ENCODE data around the gene DIP2B. TPM values are rescaled to one million over a fixed set of nuclear protein-coding genes. Genes with fewer than 3 reads are reported as not detected.

The DIP2B gene
- total RNA-seq, 2 experiments from 2014 or later: 17.0 to 24.1 TPM

DNA sequence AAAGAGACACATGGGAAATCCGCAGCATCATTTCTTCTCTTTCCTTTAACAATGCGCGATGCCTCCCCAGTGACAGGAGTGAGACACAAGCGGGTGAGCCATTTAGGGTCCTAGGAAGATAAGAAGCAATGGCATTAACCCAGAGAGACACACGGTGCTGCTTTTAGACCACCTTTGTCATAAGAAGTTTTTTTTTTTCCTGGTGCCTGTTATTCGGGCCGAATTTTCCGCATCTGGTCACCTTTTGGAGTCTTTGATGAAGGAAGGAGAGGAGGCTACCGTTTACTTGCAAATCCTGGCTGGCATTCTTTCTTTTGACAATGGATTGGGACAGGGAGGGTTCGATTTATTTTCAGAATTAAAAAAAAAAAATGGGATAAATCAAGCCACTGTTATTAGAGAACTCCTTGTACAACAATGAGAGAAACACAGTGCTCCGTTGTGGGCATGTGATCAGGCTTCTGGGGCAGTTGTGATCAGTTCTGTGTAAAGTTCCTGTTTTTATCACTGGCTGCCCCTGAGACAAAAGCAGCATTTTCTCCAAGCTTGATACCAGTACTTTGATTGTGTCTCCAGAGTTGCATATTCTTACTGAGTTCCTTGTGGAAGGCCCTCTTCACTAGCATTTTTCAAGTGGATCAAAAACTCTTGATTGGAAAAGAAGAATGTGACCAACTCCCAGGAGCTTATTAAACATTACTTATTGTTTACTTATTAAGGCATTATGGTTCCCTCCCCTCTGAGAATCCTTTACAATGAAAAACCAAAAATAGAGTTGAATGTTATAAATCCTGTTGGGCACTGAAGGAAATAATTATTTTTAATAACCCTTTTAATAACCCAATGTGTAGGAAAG is 1.1 kb downstream of the DIP2B start:
- no peaks in the 10 kb centered on the region for H3K36me3 ChIP-seq (ENCODE audit: insufficient read depth, low read length)
- POLR2A ChIA-PET: interaction anchor here (0.6 to 2.1 kb wide), 8 partner anchors 9 to 134 kb away, joined by 3 to 14 read pairs (median 3); no protein-coding TSS in a partner anchor
- TF ChIP-seq EZH2phosphoT487 (IDR thresholded peaks at IDR 0.05; ENCODE audit: borderline replicate concordance, low read depth, low read length): no peak
- TF ChIP-seq, protein P1, sequence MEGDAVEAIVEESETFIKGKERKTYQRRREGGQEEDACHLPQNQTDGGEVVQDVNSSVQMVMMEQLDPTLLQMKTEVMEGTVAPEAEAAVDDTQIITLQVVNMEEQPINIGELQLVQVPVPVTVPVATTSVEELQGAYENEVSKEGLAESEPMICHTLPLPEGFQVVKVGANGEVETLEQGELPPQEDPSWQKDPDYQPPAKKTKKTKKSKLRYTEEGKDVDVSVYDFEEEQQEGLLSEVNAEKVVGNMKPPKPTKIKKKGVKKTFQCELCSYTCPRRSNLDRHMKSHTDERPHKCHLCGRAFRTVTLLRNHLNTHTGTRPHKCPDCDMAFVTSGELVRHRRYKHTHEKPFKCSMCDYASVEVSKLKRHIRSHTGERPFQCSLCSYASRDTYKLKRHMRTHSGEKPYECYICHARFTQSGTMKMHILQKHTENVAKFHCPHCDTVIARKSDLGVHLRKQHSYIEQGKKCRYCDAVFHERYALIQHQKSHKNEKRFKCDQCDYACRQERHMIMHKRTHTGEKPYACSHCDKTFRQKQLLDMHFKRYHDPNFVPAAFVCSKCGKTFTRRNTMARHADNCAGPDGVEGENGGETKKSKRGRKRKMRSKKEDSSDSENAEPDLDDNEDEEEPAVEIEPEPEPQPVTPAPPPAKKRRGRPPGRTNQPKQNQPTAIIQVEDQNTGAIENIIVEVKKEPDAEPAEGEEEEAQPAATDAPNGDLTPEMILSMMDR (conservative IDR thresholded peaks at IDR 0.05; ENCODE audit: low read length): no peak
- H3K4me3 ChIP-seq (ENCODE audit: low read depth, low read length, poor library complexity, severe bottlenecking): peak overlapping the region; percentile 91
- H4K20me1 ChIP-seq (ENCODE audit: insufficient read depth, low read length): peaks cover 14% of the 10 kb centered on the region
- DNase-seq (ENCODE audit: low spot score): peak; percentile 60
- TSS peak; percentile 63 for BruUV-seq (replicated peaks)
- peaks cover 34% of the 10 kb centered on the region; the same call in 1 of the 2 replicates for H3K79me2 ChIP-seq (ENCODE audit: insufficient read depth, low read depth, low read length)
- H3K4me2 ChIP-seq (ENCODE audit: low read length): peak overlapping the region; percentile 80
- H3K9me2 ChIP-seq (ENCODE audit: insufficient read depth, low read length): no peaks in the 10 kb centered on the region
- H2AFZ ChIP-seq (ENCODE audit: low read length): peak overlapping the region; percentile 55
- CTCF ChIA-PET (ENCODE audit: unreplicated experiment): interaction anchor here (1.9 kb wide), 1 partner anchor 132 kb away, joined by 5 read pairs; no protein-coding TSS in a partner anchor
- H3K27ac ChIP-seq (ENCODE audit: low read depth, low read length, poor library complexity, severe bottlenecking): peak overlapping the region; percentile 56
- no peaks in the 10 kb centered on the region for H3K9me3 ChIP-seq (ENCODE audit: low read length)
- peaks cover 11% of the 10 kb centered on the region for H3K4me1 ChIP-seq (ENCODE audit: insufficient read depth, low read length, poor library complexity, severe bottlenecking)
- intact Hi-C loops (cut with micrococcal nuclease; ENCODE audit: unreplicated experiment): no loop called here

DNA sequence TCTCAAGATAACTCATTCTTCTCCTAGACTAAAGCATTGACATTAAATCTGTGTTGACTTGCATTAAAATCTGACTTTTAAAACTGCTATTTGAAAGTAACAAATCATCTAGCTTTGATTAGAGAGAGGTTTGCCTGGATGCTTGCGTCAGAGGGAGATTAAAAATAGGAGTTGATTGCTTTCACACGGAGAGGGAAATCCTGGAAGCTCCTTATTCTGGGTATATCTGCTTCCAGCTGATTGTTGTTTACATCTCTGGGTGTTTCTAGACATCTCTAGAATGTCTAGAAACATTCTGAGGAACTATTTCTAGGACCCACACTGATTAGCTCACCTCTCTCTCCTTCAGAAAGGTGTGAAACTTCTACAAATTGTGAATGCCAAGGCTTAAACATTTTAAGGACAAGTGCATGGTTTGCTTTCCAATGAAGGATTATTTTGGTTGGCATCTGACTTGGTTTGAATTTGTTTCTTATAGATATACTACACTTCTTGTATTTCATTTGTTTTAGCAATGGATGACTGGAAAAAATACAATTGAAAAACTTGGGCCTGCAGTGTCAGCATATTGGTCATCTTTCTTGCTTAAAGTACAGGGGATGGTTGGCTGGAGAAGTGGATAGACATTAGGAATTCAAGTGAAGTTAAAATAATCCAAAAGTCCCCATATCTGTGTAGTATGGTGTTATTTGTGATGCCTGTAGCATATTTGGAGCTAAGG is 2.1 kb downstream of the DIP2B start:
- ChIA-PET CTCF (ENCODE audit: unreplicated experiment) (interaction anchor here (1.9 kb wide), 1 partner anchor 131 kb away, joined by 5 read pairs; no protein-coding TSS in a partner anchor), POLR2A (interaction anchor here (0.8 to 2.1 kb wide), 6 partner anchors 11 to 131 kb away, joined by 3 to 10 read pairs (median 4); no protein-coding TSS in a partner anchor)
- peak overlapping the region; percentile 80 for H3K4me2 ChIP-seq (ENCODE audit: low read length)
- H3K27ac ChIP-seq (ENCODE audit: low read depth, low read length, poor library complexity, severe bottlenecking): no peak overlapping the region
- intact Hi-C loops (cut with micrococcal nuclease; ENCODE audit: unreplicated experiment): no loop called here
- DNase-seq (ENCODE audit: low spot score): no peak
- H4K20me1 ChIP-seq (ENCODE audit: insufficient read depth, low read length): peaks cover 14% of the 10 kb centered on the region
- H3K79me2 ChIP-seq (ENCODE audit: insufficient read depth, low read depth, low read length): peaks cover 34% of the 10 kb centered on the region; the same call in 1 of the 2 replicates
- no peaks in the 10 kb centered on the region for H3K9me3 ChIP-seq (ENCODE audit: low read length)
- no peak overlapping the region for H2AFZ ChIP-seq (ENCODE audit: low read length)
- H3K36me3 ChIP-seq (ENCODE audit: insufficient read depth, low read length): no peaks in the 10 kb centered on the region
- TF ChIP-seq EZH2phosphoT487 (IDR thresholded peaks at IDR 0.05; ENCODE audit: borderline replicate concordance, low read depth, low read length): no peak
- TF ChIP-seq, protein P1 (conservative IDR thresholded peaks at IDR 0.05; ENCODE audit: low read length): no peak
- H3K9me2 ChIP-seq (ENCODE audit: insufficient read depth, low read length): no peaks in the 10 kb centered on the region
- peak overlapping the region; percentile 91 for H3K4me3 ChIP-seq (ENCODE audit: low read depth, low read length, poor library complexity, severe bottlenecking)
- BruUV-seq (replicated peaks): no TSS peak
- H3K4me1 ChIP-seq (ENCODE audit: insufficient read depth, low read length, poor library complexity, severe bottlenecking): peaks cover 11% of the 10 kb centered on the region
